Measurements from ENCODE around the gene ANKRD49. TPM values are rescaled to one million over a fixed set of nuclear protein-coding genes. Genes with fewer than 3 reads are reported as not detected.

Gene ANKRD49
- total and polyA plus RNA-seq, 10 of the 15 experiments (the other 5 are each of a cell fraction or from before 2014, with no cell fraction given) = 19.2 to 46.6 (median 33.6) TPM

DNA sequence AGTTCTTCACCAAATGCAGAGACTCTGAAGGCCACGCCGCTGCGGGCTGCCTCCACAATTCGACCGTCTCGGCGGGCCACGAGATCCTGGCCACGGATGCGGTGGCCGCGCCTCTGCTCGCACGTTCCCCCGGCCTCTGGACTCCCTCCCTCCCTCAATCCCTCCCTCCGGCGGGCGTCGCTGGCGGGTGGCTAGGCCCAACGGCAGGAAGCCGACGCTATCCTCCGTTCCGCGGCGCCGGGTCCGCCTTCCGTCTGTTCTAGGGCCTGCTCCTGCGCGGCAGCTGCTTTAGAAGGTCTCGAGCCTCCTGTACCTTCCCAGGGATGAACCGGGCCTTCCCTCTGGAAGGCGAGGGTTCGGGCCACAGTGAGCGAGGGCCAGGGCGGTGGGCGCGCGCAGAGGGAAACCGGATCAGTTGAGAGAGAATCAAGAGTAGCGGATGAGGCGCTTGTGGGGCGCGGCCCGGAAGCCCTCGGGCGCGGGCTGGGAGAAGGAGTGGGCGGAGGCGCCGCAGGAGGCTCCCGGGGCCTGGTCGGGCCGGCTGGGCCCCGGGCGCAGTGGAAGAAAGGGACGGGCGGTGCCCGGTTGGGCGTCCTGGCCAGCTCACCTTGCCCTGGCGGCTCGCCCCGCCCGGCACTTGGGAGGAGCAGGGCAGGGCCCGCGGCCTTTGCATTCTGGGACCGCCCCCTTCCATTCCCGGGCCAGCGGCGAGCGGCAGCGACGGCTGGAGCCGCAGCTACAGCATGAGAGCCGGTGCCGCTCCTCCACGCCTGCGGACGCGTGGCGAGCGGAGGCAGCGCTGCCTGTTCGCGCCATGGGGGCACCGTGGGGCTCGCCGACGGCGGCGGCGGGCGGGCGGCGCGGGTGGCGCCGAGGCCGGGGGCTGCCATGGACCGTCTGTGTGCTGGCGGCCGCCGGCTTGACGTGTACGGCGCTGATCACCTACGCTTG lies 50.2 kb downstream of the ANKRD49 start, which contains the start of gene FUT4 (continued):
- TF ChIP-seq, protein P1, sequence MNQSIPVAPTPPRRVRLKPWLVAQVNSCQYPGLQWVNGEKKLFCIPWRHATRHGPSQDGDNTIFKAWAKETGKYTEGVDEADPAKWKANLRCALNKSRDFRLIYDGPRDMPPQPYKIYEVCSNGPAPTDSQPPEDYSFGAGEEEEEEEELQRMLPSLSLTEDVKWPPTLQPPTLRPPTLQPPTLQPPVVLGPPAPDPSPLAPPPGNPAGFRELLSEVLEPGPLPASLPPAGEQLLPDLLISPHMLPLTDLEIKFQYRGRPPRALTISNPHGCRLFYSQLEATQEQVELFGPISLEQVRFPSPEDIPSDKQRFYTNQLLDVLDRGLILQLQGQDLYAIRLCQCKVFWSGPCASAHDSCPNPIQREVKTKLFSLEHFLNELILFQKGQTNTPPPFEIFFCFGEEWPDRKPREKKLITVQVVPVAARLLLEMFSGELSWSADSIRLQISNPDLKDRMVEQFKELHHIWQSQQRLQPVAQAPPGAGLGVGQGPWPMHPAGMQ (IDR thresholded peaks at IDR 0.05; ENCODE audit: borderline replicate concordance) = no peak
- TF ChIP-seq, protein P2, sequence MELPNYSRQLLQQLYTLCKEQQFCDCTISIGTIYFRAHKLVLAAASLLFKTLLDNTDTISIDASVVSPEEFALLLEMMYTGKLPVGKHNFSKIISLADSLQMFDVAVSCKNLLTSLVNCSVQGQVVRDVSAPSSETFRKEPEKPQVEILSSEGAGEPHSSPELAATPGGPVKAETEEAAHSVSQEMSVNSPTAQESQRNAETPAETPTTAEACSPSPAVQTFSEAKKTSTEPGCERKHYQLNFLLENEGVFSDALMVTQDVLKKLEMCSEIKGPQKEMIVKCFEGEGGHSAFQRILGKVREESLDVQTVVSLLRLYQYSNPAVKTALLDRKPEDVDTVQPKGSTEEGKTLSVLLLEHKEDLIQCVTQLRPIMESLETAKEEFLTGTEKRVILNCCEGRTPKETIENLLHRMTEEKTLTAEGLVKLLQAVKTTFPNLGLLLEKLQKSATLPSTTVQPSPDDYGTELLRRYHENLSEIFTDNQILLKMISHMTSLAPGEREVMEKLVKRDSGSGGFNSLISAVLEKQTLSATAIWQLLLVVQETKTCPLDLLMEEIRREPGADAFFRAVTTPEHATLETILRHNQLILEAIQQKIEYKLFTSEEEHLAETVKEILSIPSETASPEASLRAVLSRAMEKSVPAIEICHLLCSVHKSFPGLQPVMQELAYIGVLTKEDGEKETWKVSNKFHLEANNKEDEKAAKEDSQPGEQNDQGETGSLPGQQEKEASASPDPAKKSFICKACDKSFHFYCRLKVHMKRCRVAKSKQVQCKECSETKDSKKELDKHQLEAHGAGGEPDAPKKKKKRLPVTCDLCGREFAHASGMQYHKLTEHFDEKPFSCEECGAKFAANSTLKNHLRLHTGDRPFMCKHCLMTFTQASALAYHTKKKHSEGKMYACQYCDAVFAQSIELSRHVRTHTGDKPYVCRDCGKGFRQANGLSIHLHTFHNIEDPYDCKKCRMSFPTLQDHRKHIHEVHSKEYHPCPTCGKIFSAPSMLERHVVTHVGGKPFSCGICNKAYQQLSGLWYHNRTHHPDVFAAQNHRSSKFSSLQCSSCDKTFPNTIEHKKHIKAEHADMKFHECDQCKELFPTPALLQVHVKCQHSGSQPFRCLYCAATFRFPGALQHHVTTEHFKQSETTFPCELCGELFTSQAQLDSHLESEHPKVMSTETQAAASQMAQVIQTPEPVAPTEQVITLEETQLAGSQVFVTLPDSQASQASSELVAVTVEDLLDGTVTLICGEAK (IDR thresholded peaks at IDR 0.05; ENCODE audit: borderline replicate concordance) = peak; percentile 80
- no peak for TF ChIP-seq TAF1 (IDR thresholded peaks at IDR 0.05; ENCODE audit: borderline replicate concordance, low read depth, low read length)
- TF ChIP-seq, protein P3, sequence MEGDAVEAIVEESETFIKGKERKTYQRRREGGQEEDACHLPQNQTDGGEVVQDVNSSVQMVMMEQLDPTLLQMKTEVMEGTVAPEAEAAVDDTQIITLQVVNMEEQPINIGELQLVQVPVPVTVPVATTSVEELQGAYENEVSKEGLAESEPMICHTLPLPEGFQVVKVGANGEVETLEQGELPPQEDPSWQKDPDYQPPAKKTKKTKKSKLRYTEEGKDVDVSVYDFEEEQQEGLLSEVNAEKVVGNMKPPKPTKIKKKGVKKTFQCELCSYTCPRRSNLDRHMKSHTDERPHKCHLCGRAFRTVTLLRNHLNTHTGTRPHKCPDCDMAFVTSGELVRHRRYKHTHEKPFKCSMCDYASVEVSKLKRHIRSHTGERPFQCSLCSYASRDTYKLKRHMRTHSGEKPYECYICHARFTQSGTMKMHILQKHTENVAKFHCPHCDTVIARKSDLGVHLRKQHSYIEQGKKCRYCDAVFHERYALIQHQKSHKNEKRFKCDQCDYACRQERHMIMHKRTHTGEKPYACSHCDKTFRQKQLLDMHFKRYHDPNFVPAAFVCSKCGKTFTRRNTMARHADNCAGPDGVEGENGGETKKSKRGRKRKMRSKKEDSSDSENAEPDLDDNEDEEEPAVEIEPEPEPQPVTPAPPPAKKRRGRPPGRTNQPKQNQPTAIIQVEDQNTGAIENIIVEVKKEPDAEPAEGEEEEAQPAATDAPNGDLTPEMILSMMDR (IDR thresholded peaks at IDR 0.05 in 2 of 3, conservative IDR thresholded peaks at IDR 0.05 in 1 of 3; ENCODE audit: control insufficient read depth in 2 of 3, extremely low read depth in 1 of 3, insufficient read depth in 1 of 3, low read depth in 3 of 3, low read length in 3 of 3) = peak in 1 of 3 experiments; percentile 2; a peak in 2 of 6 replicates
- TF ChIP-seq SUPT20H (IDR thresholded peaks at IDR 0.05; ENCODE audit: borderline replicate concordance, control insufficient read depth, low read depth, low read length) = no peak
- TF ChIP-seq, protein P4, sequence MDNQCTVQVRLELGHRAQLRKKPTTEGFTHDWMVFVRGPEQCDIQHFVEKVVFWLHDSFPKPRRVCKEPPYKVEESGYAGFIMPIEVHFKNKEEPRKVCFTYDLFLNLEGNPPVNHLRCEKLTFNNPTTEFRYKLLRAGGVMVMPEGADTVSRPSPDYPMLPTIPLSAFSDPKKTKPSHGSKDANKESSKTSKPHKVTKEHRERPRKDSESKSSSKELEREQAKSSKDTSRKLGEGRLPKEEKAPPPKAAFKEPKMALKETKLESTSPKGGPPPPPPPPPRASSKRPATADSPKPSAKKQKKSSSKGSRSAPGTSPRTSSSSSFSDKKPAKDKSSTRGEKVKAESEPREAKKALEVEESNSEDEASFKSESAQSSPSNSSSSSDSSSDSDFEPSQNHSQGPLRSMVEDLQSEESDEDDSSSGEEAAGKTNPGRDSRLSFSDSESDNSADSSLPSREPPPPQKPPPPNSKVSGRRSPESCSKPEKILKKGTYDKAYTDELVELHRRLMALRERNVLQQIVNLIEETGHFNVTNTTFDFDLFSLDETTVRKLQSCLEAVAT (IDR thresholded peaks at IDR 0.05) = peak; percentile 76
- peak; percentile 30; the same call in 1 of the 2 replicates for TF ChIP-seq SMAD5 (IDR thresholded peaks at IDR 0.05; ENCODE audit: low read depth)
- TF ChIP-seq ZSCAN29 (IDR thresholded peaks at IDR 0.05) = peak; percentile 10; the same call in 1 of the 2 replicates
- TF ChIP-seq, protein P5, sequence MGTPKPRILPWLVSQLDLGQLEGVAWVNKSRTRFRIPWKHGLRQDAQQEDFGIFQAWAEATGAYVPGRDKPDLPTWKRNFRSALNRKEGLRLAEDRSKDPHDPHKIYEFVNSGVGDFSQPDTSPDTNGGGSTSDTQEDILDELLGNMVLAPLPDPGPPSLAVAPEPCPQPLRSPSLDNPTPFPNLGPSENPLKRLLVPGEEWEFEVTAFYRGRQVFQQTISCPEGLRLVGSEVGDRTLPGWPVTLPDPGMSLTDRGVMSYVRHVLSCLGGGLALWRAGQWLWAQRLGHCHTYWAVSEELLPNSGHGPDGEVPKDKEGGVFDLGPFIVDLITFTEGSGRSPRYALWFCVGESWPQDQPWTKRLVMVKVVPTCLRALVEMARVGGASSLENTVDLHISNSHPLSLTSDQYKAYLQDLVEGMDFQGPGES (IDR thresholded peaks at IDR 0.05) = no peak
- TF ChIP-seq CBX5 (IDR thresholded peaks at IDR 0.05; ENCODE audit: low read depth) = no peak
- no peak for TF ChIP-seq BRCA1 (IDR thresholded peaks at IDR 0.05; ENCODE audit: low read depth, low read length)
- TF ChIP-seq RAD51 (IDR thresholded peaks at IDR 0.05) = no peak
- 0 out of 2 replicates have a peak, but pooled peaks have one; percentile 19 for TF ChIP-seq ATF7 (IDR thresholded peaks at IDR 0.05; ENCODE audit: low read depth)
- TF ChIP-seq, protein P6, sequence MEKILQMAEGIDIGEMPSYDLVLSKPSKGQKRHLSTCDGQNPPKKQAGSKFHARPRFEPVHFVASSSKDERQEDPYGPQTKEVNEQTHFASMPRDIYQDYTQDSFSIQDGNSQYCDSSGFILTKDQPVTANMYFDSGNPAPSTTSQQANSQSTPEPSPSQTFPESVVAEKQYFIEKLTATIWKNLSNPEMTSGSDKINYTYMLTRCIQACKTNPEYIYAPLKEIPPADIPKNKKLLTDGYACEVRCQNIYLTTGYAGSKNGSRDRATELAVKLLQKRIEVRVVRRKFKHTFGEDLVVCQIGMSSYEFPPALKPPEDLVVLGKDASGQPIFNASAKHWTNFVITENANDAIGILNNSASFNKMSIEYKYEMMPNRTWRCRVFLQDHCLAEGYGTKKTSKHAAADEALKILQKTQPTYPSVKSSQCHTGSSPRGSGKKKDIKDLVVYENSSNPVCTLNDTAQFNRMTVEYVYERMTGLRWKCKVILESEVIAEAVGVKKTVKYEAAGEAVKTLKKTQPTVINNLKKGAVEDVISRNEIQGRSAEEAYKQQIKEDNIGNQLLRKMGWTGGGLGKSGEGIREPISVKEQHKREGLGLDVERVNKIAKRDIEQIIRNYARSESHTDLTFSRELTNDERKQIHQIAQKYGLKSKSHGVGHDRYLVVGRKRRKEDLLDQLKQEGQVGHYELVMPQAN (conservative IDR thresholded peaks at IDR 0.05) = peak; percentile 74

Measured in GM12878 (cell line).